Sigmoid colon (tissue), 4 donors: Measurements from ENCODE around the gene TBC1D10A.

ENCODE experiments used
- CTCF ChIP-seq, 4 experiments: fragments of 450-650 bp in 3 of 4; fragments of 200-600 bp in 1 of 4; IDR thresholded peaks; one replicate each; pipeline ENCODE4 v1.5.1; 2016 to 2019; ENCODE audit warnings: antibody characterized with exemption in 4 of 4, mild to moderate bottlenecking in 3 of 4, moderate library complexity in 2 of 4
- EP300 ChIP-seq, 4 donors: sonication (generic); formaldehyde crosslinking; IDR thresholded peaks; one replicate each; pipeline ENCODE4 v1.6.1; 2017; ENCODE audit warnings: antibody characterized with exemption in 4 of 4
- POLR2A ChIP-seq, 2 donors: fragments of 450-650 bp; IDR thresholded peaks; one replicate each; pipeline ENCODE4 v1.6.1; 2016; ENCODE audit warnings: antibody characterized with exemption in 2 of 2, mild to moderate bottlenecking in 2 of 2, moderate library complexity in 2 of 2
- POLR2AphosphoS5 ChIP-seq, 4 donors: sonication (generic); formaldehyde crosslinking; IDR thresholded peaks; one replicate each; pipeline ENCODE4 v1.6.1; 2017; ENCODE audit warnings: antibody characterized with exemption in 4 of 4

- TF ChIP-seq CTCF (IDR thresholded peaks at IDR 0.05) (no peak), POLR2AphosphoS5 (IDR thresholded peaks at IDR 0.05) (no peak), POLR2A (IDR thresholded peaks at IDR 0.05) (no peak), EP300 (IDR thresholded peaks at IDR 0.05) (no peak)
Measured at GRCh38 chr22:30248484-30248883, 78.3 kb downstream of the TBC1D10A start.
